K562 (cell line): Measurements from ENCODE around the gene TNPO3. TPM values are rescaled to one million over a fixed set of nuclear protein-coding genes. Genes with fewer than 3 reads are reported as not detected.

Experiments
- ARHGAP35 ChIP-seq: fragments of 450-650 bp; IDR thresholded peaks from 2 replicates; pipeline ENCODE4 v1.6.1; 2018; ENCODE audit not compliant: partially characterized antibody
- CBFA2T2 ChIP-seq: fragments of 450-650 bp; conservative IDR thresholded peaks from 2 replicates; pipeline ENCODE4 v1.6.1; 2017; ENCODE audit warnings: mild to moderate bottlenecking
- CXXC5 ChIP-seq: fragments of 250-450 bp; sonication (Bioruptor Pico); IDR thresholded peaks from 2 replicates; pipeline ENCODE4 v1.8.0; 2022; ENCODE audit warnings: inconsistent platforms, mild to moderate bottlenecking, moderate library complexity
- FOXK1 ChIP-seq: sonication (generic); formaldehyde crosslinking; IDR thresholded peaks from 2 replicates; pipeline ENCODE4 v1.8.0; 2022; ENCODE audit warnings: missing genetic modification reagents, mild to moderate bottlenecking, borderline replicate concordance
- MAFF ChIP-seq: IDR thresholded peaks from 2 replicates; pipeline ENCODE4 v1.6.1; 2012; ENCODE audit warnings: low read length, improper control_type of control experiment
- MTA1 ChIP-seq: fragments of 450-650 bp; IDR thresholded peaks from 2 replicates; pipeline ENCODE4 v1.6.1; 2017; ENCODE audit warnings: borderline replicate concordance
- MYBL2 ChIP-seq, 2 experiments: fragments of 450-650 bp in 1 of 2; sonication (generic) in 1 of 2; formaldehyde crosslinking in 1 of 2; IDR thresholded peaks; 2 replicates each; pipeline versions ENCODE4 v1.6.1 to v1.8.1; 2017 to 2022; ENCODE audit warnings: borderline replicate concordance in 1 of 2, inconsistent platforms in 1 of 2, low read depth in 1 of 2, mild to moderate bottlenecking in 1 of 2, missing genetic modification reagents in 1 of 2, moderate library complexity in 1 of 2
- NFATC3 ChIP-seq: fragments of 450-650 bp; IDR thresholded peaks from 2 replicates; pipeline ENCODE4 v1.6.1; 2017; ENCODE audit warnings: mild to moderate bottlenecking
- PML ChIP-seq: IDR thresholded peaks from 2 replicates; pipeline ENCODE4 v1.6.1; 2012; ENCODE audit warnings: low read length, inconsistent platforms
- POLR3G ChIP-seq: IDR thresholded peaks from 2 replicates; pipeline ENCODE4 v1.6.1; 2011; ENCODE audit not compliant: insufficient read length, insufficient replicate concordance; ENCODE audit errors: extremely low read depth
- RBFOX2 ChIP-seq: fragments of 200-400 bp; formaldehyde crosslinking; IDR thresholded peaks from 2 replicates; pipeline ENCODE4 v1.6.1; 2017; ENCODE audit warnings: low read depth, mild to moderate bottlenecking, low read length, moderate library complexity
- RFX7 ChIP-seq: fragments of 250-450 bp; sonication (Bioruptor Pico); IDR thresholded peaks from 2 replicates; pipeline ENCODE4 v1.5.1; 2021; ENCODE audit warnings: mild to moderate bottlenecking
- SMARCC2 ChIP-seq: fragments of 450-650 bp; IDR thresholded peaks from 2 replicates; pipeline ENCODE4 v1.6.1; 2017; ENCODE audit warnings: antibody characterized with exemption, moderate library complexity, mild to moderate bottlenecking, low read depth
- SRSF7 ChIP-seq: fragments of 200-400 bp; formaldehyde crosslinking; optimal IDR thresholded peaks from 2 replicates; pipeline ENCODE3; 2017; ENCODE audit warnings: mild to moderate bottlenecking, low read depth, low read length
- TSC22D4 ChIP-seq: fragments of 450-650 bp; IDR thresholded peaks from 2 replicates; pipeline ENCODE4 v1.6.1; 2016; ENCODE audit warnings: missing genetic modification characterization, missing biosample characterization, control low read depth
- XRCC5 ChIP-seq: fragments of 200-400 bp; formaldehyde crosslinking; IDR thresholded peaks from 2 replicates; pipeline ENCODE4 v1.6.1; 2017; ENCODE audit warnings: low read depth, mild to moderate bottlenecking, low read length
- ZNF3 ChIP-seq: fragments of 250-450 bp; sonication (Bioruptor Pico); IDR thresholded peaks from 2 replicates; pipeline ENCODE4 v1.5.0; 2021; ENCODE audit warnings: mild to moderate bottlenecking, moderate library complexity
- ZNF431 ChIP-seq: sonication (generic); formaldehyde crosslinking; IDR thresholded peaks from 2 replicates; pipeline ENCODE4 v1.8.0; 2022; ENCODE audit warnings: mild to moderate bottlenecking, missing genetic modification reagents
- ZNF507 ChIP-seq: conservative IDR thresholded peaks from 2 replicates; pipeline ENCODE4 v1.6.1; 2017; ENCODE audit warnings: missing genetic modification characterization, missing compliant biosample characterization
- ZNF707 ChIP-seq: fragments of 250-450 bp; sonication (Bioruptor Pico); conservative IDR thresholded peaks from 2 replicates; pipeline ENCODE4 v1.8.0; 2022; ENCODE audit warnings: inconsistent platforms, mild to moderate bottlenecking, moderate library complexity
- polyA plus RNA-seq, 8 experiments: library from polyadenylated mRNA; depleted of rRNA in 4 of 8; stranded (reverse) in 5 of 8; unstranded in 3 of 8; fragments of >200 nt; fragmentation: Nextera tagmentation in 2 of 8; fragmentation: Illumina TruSeq in 1 of 8; extraction: Ambion mirVana in 2 of 8; extraction: Trizol in 1 of 8; gene quantifications; 2 replicates each; pipeline versions ENCODE4 v1.2.1 to v1.2.3, GENCODE V29; 2011 to 2014; ENCODE audit warnings: inconsistent platforms in 1 of 8, missing spikeins in 1 of 8
- total RNA-seq, 7 experiments: library from RNA; depleted of rRNA in 6 of 7; stranded (reverse); fragments of >200 nt in 6 of 7; fragmentation: Illumina TruSeq in 2 of 7; extraction: Trizol in 2 of 7; gene quantifications; 2 replicates each; pipeline versions ENCODE4 v1.2.1 to v1.2.3, GENCODE V29; 2011 to 2021; ENCODE audit warnings: low replicate concordance in 1 of 7
- TF ChIP-seq, protein P1 (sequence below): fragments of 450-650 bp; IDR thresholded peaks from 2 replicates; pipeline ENCODE4 v1.6.1; 2016; ENCODE audit warnings: low read depth, mild to moderate bottlenecking, moderate library complexity
- TF ChIP-seq, protein P2 (sequence below): fragments of 450-650 bp; IDR thresholded peaks from 2 replicates; pipeline ENCODE4 v1.6.1; 2016; ENCODE audit warnings: mild to moderate bottlenecking
- TF ChIP-seq, protein P3 (sequence below): fragments of 200-400 bp; formaldehyde crosslinking; IDR thresholded peaks from 2 replicates; pipeline ENCODE4 v1.6.1; 2017; ENCODE audit warnings: mild to moderate bottlenecking, low read depth, low read length, moderate library complexity

TNPO3 gene
- total and polyA plus RNA-seq, 9 of the 15 experiments (the other 6 are each of a cell fraction or from before 2014, with no cell fraction given): 35.8 to 125 (median 110) TPM

DNA sequence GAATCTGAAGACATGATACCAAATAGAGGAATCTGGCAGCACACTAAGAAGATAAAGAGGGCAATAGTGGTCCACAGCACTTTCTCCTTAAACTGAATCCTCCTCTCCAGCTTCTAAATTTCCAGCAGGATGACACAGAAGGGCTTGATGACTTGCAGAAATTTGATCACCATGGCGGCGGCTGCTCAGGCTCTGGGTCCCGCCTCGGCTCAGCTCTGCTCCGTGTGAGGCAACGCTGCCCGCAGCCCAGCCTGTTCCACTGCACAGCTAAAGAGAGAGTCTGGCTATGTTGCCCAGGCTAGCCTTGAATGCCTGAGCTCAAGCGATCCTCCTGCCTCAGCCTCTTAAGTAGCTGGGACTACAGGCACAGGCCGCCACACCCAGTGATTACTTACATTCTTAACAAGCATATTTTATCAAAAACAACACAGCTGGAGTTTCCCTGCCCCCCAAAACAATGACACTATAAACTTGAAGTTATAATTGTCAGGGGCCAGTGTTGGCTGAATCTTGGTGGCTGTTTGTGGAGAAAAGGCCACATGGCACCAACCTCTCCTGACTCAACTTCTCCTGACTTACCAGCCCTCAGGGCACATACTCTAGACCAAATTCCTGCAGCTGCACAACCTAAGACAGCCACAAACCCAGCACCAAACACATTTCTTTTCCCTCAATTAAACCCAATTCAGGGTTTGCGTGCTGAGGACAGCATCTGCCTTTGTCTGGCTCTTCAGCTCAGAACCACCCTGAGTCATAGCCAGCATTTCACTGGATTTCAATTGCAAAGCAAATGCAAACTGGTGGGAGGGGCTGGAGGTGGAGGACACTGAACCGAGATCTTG, 11.6 kb upstream of the TNPO3 start (continued):
- TF ChIP-seq, protein P1, sequence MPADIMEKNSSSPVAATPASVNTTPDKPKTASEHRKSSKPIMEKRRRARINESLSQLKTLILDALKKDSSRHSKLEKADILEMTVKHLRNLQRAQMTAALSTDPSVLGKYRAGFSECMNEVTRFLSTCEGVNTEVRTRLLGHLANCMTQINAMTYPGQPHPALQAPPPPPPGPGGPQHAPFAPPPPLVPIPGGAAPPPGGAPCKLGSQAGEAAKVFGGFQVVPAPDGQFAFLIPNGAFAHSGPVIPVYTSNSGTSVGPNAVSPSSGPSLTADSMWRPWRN: 0 out of 2 replicates have a peak, but pooled peaks have one; percentile 31
- TF ChIP-seq POLR3G: no peak
- TF ChIP-seq CXXC5 (CRISPR knock-in tag): peak; percentile 67
- no peak for TF ChIP-seq ZNF3
- TF ChIP-seq RFX7 (CRISPR knock-in tag): no peak
- no peak for TF ChIP-seq ZNF431 (CRISPR knock-in tag)
- no peak for TF ChIP-seq NFATC3
- no peak for TF ChIP-seq MTA1
- no peak for TF ChIP-seq SRSF7
- TF ChIP-seq, protein P2, sequence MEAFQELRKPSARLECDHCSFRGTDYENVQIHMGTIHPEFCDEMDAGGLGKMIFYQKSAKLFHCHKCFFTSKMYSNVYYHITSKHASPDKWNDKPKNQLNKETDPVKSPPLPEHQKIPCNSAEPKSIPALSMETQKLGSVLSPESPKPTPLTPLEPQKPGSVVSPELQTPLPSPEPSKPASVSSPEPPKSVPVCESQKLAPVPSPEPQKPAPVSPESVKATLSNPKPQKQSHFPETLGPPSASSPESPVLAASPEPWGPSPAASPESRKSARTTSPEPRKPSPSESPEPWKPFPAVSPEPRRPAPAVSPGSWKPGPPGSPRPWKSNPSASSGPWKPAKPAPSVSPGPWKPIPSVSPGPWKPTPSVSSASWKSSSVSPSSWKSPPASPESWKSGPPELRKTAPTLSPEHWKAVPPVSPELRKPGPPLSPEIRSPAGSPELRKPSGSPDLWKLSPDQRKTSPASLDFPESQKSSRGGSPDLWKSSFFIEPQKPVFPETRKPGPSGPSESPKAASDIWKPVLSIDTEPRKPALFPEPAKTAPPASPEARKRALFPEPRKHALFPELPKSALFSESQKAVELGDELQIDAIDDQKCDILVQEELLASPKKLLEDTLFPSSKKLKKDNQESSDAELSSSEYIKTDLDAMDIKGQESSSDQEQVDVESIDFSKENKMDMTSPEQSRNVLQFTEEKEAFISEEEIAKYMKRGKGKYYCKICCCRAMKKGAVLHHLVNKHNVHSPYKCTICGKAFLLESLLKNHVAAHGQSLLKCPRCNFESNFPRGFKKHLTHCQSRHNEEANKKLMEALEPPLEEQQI: no peak; the same call in 1 of the 2 replicates
- 0 out of 2 replicates have a peak, but pooled peaks have one; percentile 82 for TF ChIP-seq FOXK1
- TF ChIP-seq XRCC5: peak; percentile 53
- TF ChIP-seq PML: peak; percentile 73
- TF ChIP-seq SMARCC2: no peak; the same call in 1 of the 2 replicates
- peak; percentile 85 for TF ChIP-seq MAFF
- no peak for TF ChIP-seq ZNF507
- TF ChIP-seq CBFA2T2: peak; percentile 0; the same call in 1 of the 2 replicates
- no peak for TF ChIP-seq ARHGAP35
- TF ChIP-seq RBFOX2: peak; percentile 78
- no peak; the same call in 1 of the 2 replicates for TF ChIP-seq ZNF707 (CRISPR knock-in tag)
- TF ChIP-seq MYBL2 (IDR thresholded peaks at IDR 0.05; ENCODE audit: low read depth): no peak
- no peak for TF ChIP-seq MYBL2 (CRISPR knock-in tag; IDR thresholded peaks at IDR 0.05; ENCODE audit: borderline replicate concordance)
- TF ChIP-seq TSC22D4: no peak
- TF ChIP-seq, protein P3, sequence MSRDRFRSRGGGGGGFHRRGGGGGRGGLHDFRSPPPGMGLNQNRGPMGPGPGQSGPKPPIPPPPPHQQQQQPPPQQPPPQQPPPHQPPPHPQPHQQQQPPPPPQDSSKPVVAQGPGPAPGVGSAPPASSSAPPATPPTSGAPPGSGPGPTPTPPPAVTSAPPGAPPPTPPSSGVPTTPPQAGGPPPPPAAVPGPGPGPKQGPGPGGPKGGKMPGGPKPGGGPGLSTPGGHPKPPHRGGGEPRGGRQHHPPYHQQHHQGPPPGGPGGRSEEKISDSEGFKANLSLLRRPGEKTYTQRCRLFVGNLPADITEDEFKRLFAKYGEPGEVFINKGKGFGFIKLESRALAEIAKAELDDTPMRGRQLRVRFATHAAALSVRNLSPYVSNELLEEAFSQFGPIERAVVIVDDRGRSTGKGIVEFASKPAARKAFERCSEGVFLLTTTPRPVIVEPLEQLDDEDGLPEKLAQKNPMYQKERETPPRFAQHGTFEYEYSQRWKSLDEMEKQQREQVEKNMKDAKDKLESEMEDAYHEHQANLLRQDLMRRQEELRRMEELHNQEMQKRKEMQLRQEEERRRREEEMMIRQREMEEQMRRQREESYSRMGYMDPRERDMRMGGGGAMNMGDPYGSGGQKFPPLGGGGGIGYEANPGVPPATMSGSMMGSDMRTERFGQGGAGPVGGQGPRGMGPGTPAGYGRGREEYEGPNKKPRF: no peak
